ENCODE data around the gene ADK.
"Not testable (repeated sequence)": the region's sequence is repeated elsewhere in the genome, so short reads cannot be mapped to it uniquely, and the experiment has no call there.

Gene ADK

DNA sequence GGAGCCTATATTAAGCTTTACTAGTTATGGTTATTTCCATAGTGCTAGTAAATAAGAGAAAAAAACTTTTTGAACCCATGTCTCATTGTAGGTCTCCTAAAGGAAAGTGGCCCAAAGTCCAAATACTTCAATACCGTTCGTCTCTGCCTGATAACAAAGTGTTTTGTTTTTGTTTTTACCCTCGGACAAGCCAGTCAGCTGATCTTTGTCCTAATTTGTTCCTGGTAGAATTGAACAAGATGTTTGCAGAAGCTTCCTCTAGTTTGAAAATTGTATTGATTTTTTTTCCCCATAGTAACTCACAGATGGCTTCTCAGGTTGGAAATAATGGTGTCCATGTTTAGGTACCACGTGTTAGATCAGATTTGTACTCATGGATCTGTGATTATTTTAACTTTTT lies 339.5 kb downstream of the ADK start:
- DNase-seq (ENCODE audit: low spot score) = no peak

GRCh38 chr10:74491014-74491413 lies 340.0 kb downstream of the ADK start:
- DNase-seq (ENCODE audit: low spot score) = no peak

GRCh38 chr10:74496276-74496675 lies 345.3 kb downstream of the ADK start:
- DNase-seq (ENCODE audit: low spot score) = not testable (repeated sequence)

- DNase-seq (ENCODE audit: low spot score) = not testable (repeated sequence)
Observed at GRCh38 chr10:74498664-74499063, 347.6 kb downstream of the ADK start.

GRCh38 chr10:74500026-74500704 lies 349.1 kb downstream of the ADK start:
- no peak for DNase-seq (ENCODE audit: low spot score)

- no peak for DNase-seq (ENCODE audit: low spot score)
Observed at GRCh38 chr10:74500816-74501215, 349.8 kb downstream of the ADK start.

DNA sequence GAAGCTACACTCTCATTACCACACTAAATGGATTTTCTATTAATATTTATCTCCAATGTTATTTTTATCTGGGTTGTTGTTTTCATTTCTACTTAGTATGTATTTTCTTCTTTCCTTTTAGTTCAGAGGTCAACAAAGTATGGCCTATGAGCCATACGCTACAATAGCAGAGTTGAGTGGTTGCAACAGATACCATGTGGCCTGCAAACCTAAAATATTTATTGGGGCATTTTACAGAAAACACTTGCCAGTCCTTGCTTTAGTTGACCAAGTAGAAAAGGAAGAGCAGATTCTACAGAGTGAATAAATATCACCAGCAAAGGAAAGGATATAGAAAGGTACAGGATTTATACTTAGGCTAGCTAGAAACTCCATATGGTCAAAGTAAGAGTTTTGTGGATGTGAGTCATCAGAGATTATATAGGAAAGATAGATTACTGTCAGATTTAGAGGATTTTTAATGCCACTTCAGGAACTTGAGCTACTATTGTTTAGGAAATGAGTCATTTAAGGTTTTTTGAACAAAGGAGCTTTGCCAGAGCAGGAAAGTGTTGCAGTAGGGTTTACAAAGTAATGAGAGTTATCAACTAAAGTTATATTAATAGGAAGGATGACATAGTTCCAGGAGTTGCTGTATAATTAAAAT lies 352.1 kb downstream of the ADK start:
- no peak for DNase-seq (ENCODE audit: low spot score)

GRCh38 chr10:74507951-74508350 lies 356.9 kb downstream of the ADK start:
- no peak for DNase-seq (ENCODE audit: low spot score)

DNA sequence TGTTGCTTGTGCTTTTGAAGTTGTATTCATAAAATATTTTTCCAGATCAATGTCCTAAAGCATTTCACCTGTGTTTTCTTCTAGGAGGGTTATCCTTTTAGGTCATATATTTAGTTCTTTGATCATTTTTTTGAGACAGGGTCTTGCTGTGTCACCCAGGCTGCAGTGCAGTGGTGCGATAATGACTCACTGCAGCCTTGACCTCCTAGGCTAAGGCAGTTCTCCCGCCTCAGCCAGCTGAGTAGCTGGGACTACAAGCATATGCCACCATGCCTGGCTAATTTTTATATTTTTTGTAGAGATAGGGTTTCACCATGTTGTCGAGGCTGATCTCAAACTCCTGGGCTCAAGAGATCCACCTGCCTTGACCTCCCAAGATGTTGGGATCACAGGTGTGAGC lies 359.6 kb downstream of the ADK start:
- DNase-seq (ENCODE audit: low spot score) = no peak

DNA sequence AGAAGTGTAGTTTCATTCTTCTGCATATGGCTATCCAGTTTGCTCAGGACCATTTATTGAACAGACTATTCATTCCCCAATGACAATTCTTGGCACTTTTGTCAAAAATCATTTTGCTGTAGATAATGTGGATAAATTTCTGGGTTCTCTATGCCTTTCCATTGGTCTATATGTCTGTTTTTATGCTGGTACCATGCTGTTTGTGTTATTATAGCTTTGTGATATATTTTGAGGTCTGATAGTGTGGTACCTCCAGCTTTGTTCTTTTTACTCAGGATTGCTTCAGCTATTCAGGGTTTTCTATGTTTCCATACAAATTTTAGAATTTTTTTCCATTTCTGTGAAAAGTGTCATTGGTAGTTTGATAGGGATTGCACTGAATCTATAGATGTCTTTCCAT lies 360.0 kb downstream of the ADK start:
- no peak for DNase-seq (ENCODE audit: low spot score)

DNA sequence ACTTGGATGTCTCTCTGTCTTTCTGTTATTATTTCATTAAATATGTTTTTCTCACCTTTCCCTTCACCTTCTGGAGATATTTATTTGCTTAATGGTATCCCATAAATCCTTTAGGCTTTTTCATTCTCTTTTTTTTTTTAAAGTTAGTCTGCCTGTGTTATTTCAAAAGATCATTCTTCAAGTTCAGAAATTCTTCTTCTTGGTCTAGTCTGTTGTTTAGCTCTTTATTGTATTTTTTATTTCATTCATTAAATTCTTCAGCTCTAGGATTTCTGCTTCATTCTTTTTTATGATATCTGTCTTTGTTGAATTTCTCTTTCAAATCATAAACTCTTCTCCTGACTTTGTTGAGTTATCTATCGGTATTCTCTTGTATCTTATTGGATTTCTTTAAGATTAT lies 363.3 kb downstream of the ADK start:
- DNase-seq (ENCODE audit: low spot score) = no peak

DNA sequence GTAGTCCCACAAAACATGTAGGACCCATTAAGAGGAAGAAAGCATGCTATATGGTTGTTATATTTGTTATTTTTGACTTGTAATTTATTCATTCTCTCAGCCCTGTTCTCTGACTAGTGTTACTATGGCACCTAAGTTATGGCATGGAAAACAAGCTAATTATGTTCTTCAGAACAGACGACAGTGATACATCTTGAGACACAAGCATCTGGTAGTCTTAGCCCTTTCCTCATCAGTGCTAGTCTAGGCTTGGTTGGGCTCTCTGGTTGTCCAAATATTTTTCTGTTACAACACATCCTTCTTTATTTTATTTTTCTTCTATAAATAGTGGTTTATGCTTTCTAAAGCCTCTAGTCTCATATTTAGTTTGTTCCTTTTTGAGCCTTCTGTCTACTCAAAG lies 367.0 kb downstream of the ADK start:
- no peak for DNase-seq (ENCODE audit: low spot score)

DNA sequence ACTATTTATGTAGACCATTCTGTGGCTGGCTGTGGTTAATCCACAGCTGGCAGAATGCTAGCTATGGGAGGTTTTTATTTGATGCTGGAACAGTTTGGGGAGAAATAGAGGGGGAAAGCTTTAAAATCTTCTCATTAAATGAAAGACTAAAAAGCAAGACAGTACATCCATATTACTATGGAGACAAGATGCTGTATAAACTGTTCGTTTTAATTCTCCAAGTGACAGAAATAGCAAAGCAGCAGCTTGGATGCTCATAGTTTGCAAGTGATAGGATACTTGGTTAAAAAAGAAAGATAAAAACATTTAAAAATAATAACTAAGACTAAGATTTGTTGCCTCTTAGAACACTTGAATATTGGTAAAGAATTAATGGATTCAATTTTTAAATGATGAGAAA lies 370.5 kb downstream of the ADK start:
- no peak for DNase-seq (ENCODE audit: low spot score)

DNA sequence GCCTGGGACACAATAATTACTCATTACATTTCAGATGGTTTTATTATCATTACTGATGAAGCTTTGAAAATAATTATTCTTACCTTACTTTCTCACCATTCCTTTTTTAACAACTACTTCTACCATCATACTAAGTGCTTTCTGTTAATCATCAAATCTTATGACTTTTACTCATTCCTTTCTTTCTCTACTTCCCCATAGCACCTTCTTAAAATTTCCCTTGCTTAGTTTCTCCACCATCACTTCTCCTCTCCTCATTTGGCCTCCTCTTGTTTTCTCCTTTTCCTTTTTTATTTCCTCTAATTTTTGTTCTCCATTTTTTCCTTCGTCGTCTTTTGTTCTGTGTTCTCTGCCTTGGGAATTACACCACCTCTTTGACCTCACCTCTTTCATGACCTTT lies 372.2 kb downstream of the ADK start:
- DNase-seq (ENCODE audit: low spot score) = no peak

GRCh38 chr10:74525885-74526284 lies 374.9 kb downstream of the ADK start:
- no peak for DNase-seq (ENCODE audit: low spot score)

GRCh38 chr10:74527611-74528010 lies 376.6 kb downstream of the ADK start:
- not testable (repeated sequence) for DNase-seq (ENCODE audit: low spot score)

- no peak for DNase-seq (ENCODE audit: low spot score)
Observed at GRCh38 chr10:74529205-74529604, 378.2 kb downstream of the ADK start.

GRCh38 chr10:74530981-74531380 lies 380.0 kb downstream of the ADK start:
- no peak for DNase-seq (ENCODE audit: low spot score)

GRCh38 chr10:74539317-74539716 lies 388.3 kb downstream of the ADK start:
- no peak for DNase-seq (ENCODE audit: low spot score)

GRCh38 chr10:74541375-74541774 lies 390.4 kb downstream of the ADK start:
- no peak for DNase-seq (ENCODE audit: low spot score)

- no peak for DNase-seq (ENCODE audit: low spot score)
Observed at GRCh38 chr10:74542077-74542476, 391.1 kb downstream of the ADK start.

GRCh38 chr10:74543276-74543675 lies 392.3 kb downstream of the ADK start:
- DNase-seq (ENCODE audit: low spot score) = no peak

- DNase-seq (ENCODE audit: low spot score) = no peak
Observed at GRCh38 chr10:74544106-74544505, 393.1 kb downstream of the ADK start.

DNA sequence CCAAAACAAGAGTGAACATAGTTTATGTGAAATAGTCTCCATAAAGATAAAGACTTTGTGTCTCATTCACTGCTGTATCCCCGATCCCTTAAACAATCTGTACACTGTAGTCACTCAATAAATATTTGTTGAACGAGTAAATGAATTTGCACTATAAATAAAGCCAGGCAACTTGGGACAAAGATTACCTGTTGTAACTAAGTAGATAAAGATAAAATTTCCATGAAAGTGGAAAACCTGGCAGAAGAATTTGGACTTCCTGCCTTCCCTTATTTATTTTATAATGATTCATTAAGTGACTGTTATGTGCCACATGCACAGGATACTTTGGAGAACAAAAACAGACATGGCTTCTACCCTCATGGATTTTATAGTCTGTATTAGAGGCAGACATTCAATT lies 397.7 kb downstream of the ADK start:
- no peak for DNase-seq (ENCODE audit: low spot score)

Data from hematopoietic multipotent progenitor cell treated with erythropoietin and hydrocortisone succinate and interleukin-3 and kit ligand, for 17 days (in vitro differentiated cells).